Ascending aorta (tissue), 2 donors: ENCODE results near the gene PPARG. TPM values are rescaled to one million over a fixed set of nuclear protein-coding genes. Genes with fewer than 3 reads are reported as not detected.

Experiments used
- DNase-seq, 2 donors: peaks; one replicate each; pipeline ENCODE4 v3.0.0-alpha.2; 2019; ENCODE audit warnings: low spot score in 2 of 2
- H3K27ac ChIP-seq, 2 donors: fragments of 200-600 bp; sonication (generic); one replicate each; pipeline ENCODE4 v1.5.1; 2016 to 2017; ENCODE audit warnings: mild to moderate bottlenecking in 1 of 2
- H3K27me3 ChIP-seq: fragments of 200-600 bp; sonication (generic); one replicate; pipeline ENCODE4 v1.5.1; 2017
- H3K36me3 ChIP-seq, 2 donors: fragments of 200-600 bp; sonication (generic); one replicate each; pipeline ENCODE4 v1.5.1; 2016
- H3K4me1 ChIP-seq, 2 donors: fragments of 200-600 bp; sonication (generic); one replicate each; pipeline ENCODE4 v1.5.1; 2016 to 2017; ENCODE audit warnings: mild to moderate bottlenecking in 1 of 2
- H3K4me3 ChIP-seq, 2 donors: fragments of 200-600 bp; sonication (generic); one replicate each; pipeline ENCODE4 v1.5.1; 2016 to 2017; ENCODE audit warnings: mild to moderate bottlenecking in 1 of 2
- H3K9me3 ChIP-seq, 2 donors: fragments of 200-600 bp; sonication (generic); one replicate each; pipeline ENCODE4 v1.5.1; 2016
- intact Hi-C: fragments of 100-400 bp; cut with DNase I; formaldehyde crosslinking; loops from one replicate; pipeline ENCODE4 v1.15.1; 2023
- total RNA-seq: library from RNA; depleted of rRNA; stranded (reverse); fragments of >200 nt; gene quantifications from one replicate; pipeline ENCODE4 v1.1.0, GENCODE V29; 2016
- TF ChIP-seq, protein P1 (sequence below), 3 experiments: fragments of 200-600 bp in 2 of 3; fragments of 450-650 bp in 1 of 3; sonication (generic) in 2 of 3; IDR thresholded peaks; one replicate each; pipeline ENCODE4 v1.5.1; 2016 to 2019; ENCODE audit warnings: antibody characterized with exemption in 3 of 3, mild to moderate bottlenecking in 1 of 3, moderate library complexity in 1 of 3

PPARG gene
- total RNA-seq, 1 donor from 2014 or later, result 23.5 TPM

DNA sequence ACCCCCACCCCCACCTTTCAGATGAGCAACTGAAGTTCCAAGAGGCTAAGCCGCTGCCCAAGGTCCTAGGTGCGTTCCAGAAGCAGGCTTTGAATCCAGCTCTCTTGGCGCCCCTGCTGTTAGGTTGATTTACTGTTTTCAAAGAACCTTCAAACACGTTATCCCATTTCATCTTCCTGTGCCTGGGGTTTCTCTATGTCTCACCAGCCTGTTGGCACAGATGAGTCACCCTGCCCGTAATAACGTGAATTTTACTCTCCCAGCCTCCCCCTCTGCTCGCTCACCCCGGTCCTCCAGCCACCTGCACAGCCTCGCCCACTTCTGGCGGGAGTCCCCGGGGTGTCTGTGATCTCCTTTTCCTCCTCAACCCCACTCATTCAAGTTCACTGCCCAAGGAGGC lies 182.4 kb downstream of the PPARG start:
- TF ChIP-seq, protein P1, sequence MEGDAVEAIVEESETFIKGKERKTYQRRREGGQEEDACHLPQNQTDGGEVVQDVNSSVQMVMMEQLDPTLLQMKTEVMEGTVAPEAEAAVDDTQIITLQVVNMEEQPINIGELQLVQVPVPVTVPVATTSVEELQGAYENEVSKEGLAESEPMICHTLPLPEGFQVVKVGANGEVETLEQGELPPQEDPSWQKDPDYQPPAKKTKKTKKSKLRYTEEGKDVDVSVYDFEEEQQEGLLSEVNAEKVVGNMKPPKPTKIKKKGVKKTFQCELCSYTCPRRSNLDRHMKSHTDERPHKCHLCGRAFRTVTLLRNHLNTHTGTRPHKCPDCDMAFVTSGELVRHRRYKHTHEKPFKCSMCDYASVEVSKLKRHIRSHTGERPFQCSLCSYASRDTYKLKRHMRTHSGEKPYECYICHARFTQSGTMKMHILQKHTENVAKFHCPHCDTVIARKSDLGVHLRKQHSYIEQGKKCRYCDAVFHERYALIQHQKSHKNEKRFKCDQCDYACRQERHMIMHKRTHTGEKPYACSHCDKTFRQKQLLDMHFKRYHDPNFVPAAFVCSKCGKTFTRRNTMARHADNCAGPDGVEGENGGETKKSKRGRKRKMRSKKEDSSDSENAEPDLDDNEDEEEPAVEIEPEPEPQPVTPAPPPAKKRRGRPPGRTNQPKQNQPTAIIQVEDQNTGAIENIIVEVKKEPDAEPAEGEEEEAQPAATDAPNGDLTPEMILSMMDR (IDR thresholded peaks at IDR 0.05), result no peak
- no peaks in the 10 kb centered on the region for H3K9me3 ChIP-seq
- H3K4me1 ChIP-seq, result peaks cover 0 to 4% of the 10 kb centered on the region in 2 donors
- H3K36me3 ChIP-seq, result no peaks in the 10 kb centered on the region
- intact Hi-C loops, result no loop called here
- no peaks in the 10 kb centered on the region for H3K27me3 ChIP-seq
- H3K27ac ChIP-seq, result no peak overlapping the region
- no peak for DNase-seq
- no peak overlapping the region for H3K4me3 ChIP-seq

DNA sequence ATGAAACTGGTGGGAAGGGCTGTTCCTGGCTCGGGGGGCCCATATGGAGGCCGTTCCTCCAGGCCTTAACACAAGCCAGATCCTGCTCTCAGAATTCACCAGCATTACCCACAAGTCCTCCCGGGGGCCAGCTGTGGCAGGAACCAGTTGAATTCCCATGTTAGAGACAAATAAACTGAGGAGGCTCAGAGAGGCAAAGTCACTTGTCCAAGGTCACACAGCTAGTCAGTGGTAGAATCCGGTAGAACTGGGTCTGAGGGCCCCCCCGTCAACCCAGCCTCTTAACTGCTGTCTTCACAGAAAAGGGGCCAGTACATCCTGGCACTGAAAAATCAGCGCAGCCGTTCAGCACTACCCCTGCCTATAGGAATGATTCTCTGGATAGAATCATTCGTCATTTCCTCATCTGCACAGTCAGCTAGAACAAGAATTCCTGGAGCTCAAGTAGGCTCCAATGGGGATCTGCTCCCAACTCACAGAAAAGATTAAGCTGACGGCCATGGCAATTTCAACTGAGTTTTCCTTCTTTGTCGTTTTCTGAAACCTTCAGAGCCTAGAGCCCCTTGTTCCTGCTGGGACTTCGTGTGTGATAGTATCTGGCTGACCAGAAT lies 183.2 kb downstream of the PPARG start:
- Histone ChIP-seq H3K36me3 (no peaks in the 10 kb centered on the region), H3K27me3 (no peaks in the 10 kb centered on the region), H3K4me1 (peaks cover 0 to 6% of the 10 kb centered on the region in 2 donors), H3K9me3 (no peaks in the 10 kb centered on the region), H3K4me3 (no peak overlapping the region), H3K27ac (no peak overlapping the region)
- intact Hi-C loops, result no loop called here
- TF ChIP-seq, protein P1 (IDR thresholded peaks at IDR 0.05), result no peak
- no peak for DNase-seq

DNA sequence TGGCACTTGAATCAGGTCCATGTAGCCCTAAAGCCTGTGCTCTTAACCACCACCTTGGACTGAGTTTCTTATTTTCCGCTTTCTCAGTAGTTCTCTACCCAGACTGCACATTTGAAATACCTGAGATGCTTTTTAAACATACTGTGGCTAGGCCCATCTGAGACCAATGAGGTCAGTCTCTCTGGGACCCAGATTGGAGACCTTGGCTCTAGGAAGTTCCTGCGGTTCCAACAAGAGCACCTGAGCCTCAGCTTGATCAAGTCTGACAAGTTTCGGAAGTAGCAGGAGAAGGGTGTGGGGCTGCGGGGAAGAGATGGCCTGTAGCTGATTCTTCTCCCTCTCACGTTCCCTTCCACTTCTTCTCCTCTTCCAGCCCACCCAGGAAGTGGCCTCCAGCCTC lies 183.9 kb downstream of the PPARG start:
- TF ChIP-seq, protein P1 (IDR thresholded peaks at IDR 0.05), result no peak
- H3K27me3 ChIP-seq, result no peaks in the 10 kb centered on the region
- intact Hi-C loops, result no loop called here
- no peak overlapping the region for H3K4me3 ChIP-seq
- DNase-seq, result no peak
- H3K4me1 ChIP-seq, result peaks cover 0 to 6% of the 10 kb centered on the region in 2 donors
- no peaks in the 10 kb centered on the region for H3K36me3 ChIP-seq
- H3K9me3 ChIP-seq, result no peaks in the 10 kb centered on the region
- H3K27ac ChIP-seq, result no peak overlapping the region

DNA sequence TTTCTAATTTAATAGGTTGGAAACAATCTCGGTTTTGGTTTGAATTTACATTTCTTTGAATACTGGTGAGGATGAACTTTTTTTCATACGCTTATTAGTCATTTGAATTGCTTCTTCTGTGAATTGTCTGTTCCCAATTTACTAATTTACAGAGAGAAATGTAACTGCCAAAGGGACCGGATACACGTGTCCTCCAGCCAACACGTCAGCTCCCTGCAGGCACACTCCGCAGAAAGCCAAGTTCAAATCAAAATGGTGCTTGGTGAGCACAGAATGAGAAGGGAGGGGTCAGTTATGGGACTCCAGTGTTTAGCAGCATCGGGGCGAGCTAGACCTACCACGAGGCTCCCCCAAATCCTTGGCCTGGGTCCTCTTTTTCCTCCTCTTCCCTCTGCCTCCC lies 184.6 kb downstream of the PPARG start:
- H3K9me3 ChIP-seq, result no peaks in the 10 kb centered on the region
- no peak overlapping the region for H3K4me3 ChIP-seq
- H3K27me3 ChIP-seq, result no peaks in the 10 kb centered on the region
- DNase-seq, result no peak
- TF ChIP-seq, protein P1 (IDR thresholded peaks at IDR 0.05), result no peak
- no peak overlapping the region for H3K27ac ChIP-seq
- intact Hi-C loops, result no loop called here
- H3K36me3 ChIP-seq, result no peaks in the 10 kb centered on the region
- H3K4me1 ChIP-seq, result peaks cover 0 to 6% of the 10 kb centered on the region in 2 donors

DNA sequence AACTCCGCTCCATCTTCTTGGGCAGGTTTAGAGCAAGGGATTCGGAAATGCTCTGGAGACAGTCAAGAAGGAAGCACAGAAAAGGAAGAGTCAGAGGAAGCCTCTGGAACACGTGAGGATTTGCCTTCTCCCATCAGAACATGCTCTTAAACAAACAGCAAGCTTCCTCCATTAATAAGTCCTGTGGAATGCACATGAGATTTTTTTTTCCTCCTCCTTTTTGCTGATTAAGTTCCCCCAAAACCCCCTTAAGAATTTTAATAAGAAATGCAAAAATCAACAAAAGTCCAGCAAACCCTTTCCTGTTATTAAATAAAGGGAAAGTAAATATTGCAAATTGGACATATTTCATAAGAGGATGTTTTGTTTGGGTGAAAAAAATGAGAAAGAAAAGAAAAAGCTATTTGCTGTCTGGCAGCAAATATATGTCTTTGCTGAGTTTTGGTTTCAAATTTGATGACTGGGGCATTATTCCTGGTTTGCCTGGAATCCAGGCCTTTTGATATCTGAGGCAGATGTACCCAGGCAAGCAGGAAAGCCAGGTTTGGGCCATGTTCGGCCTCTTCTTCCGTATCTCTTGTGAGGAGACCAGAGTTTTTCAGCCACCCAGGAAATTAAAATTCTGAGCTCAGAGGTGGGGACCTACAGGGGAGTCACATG lies 187.5 kb downstream of the PPARG start:
- no peaks in the 10 kb centered on the region for H3K36me3 ChIP-seq
- no peak for DNase-seq
- no peaks in the 10 kb centered on the region for H3K27me3 ChIP-seq
- H3K27ac ChIP-seq, result peak overlapping the region; percentile 9 to 10
- H3K4me1 ChIP-seq, result peaks cover 0 to 6% of the 10 kb centered on the region in 2 donors
- H3K9me3 ChIP-seq, result no peaks in the 10 kb centered on the region
- TF ChIP-seq, protein P1 (IDR thresholded peaks at IDR 0.05), result no peak
- intact Hi-C loops, result no loop called here
- no peak overlapping the region for H3K4me3 ChIP-seq
